Activated CD4-positive, alpha-beta T cell treated with anti-CD3 and anti-CD28 coated beads for 24 hours (primary cell): ENCODE measurements around the gene SLC38A4.
"Not testable (repeated sequence)": the region's sequence is repeated elsewhere in the genome, so short reads cannot be mapped to it uniquely, and the experiment has no call there.

Source experiments
- DNase-seq, 2 donors: peaks; one replicate each; pipeline ENCODE4 v3.0.0-alpha.2; 2020; ENCODE audit warnings: low read depth in 2 of 2

SLC38A4 gene, protein sequence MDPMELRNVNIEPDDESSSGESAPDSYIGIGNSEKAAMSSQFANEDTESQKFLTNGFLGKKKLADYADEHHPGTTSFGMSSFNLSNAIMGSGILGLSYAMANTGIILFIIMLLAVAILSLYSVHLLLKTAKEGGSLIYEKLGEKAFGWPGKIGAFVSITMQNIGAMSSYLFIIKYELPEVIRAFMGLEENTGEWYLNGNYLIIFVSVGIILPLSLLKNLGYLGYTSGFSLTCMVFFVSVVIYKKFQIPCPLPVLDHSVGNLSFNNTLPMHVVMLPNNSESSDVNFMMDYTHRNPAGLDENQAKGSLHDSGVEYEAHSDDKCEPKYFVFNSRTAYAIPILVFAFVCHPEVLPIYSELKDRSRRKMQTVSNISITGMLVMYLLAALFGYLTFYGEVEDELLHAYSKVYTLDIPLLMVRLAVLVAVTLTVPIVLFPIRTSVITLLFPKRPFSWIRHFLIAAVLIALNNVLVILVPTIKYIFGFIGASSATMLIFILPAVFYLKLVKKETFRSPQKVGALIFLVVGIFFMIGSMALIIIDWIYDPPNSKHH

DNA sequence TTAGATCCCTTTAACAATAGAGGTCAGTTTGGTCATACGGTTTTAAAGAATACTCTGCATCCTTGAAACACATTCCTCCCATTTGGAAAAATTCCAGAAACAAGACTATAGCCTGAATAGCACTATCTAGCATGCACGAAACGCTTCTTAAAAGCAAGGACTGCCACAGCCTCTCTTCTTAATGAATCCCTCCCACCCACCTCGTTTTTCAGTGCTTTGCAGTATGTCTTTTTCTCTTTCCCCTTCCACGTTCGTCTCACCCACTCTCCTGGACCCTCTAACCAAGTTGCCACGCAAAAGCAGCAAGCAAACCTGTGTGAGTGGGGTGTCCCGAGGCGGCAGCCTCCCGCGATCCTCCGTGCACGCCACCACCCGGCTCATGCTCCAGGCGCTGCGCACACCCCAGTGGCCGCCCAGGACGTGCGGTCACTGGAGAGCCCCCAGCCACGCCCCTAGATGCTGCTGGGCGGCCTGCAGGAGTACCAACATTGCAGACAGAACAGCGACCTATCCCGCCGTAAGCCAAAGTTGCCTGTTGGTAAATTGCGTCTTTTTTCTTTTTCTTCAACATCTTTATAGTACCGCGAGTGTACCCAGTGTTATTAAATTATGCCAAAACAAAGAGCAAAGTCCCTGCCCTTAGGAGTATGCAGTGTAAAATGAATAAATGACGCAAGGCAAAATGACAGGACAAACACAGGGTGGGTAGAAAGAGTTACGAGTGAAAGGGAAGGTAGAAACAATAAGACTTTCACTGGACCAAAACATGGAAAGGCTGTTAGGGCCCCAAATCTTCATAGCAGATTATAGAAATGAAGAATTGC, at the start of gene SLC38A4:
Gene SLC38A4, minus strand, starts transcription at position 407 of the 824 bp plus-strand sequence. CDS start 32,926 bp downstream, outside the sequence.
- DNase-seq: no peak

DNA sequence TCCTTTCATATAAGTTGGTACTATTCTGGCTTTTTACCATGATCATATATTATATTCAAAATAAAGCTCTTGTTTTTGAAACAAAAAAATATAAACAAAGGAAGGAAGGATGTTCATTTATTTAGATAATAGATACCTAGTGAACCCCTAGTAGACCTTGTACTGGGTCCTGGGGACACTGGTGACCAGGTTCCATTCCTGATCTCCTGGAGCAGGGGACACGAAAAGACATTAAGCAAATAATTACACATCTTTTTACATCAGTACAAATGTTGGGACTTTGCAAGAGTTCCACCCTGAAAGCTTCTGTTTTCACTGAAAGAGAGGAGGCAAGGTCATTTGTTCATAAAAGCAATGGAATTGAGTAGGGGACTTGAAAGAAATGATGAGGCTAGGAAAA, 49.3 kb upstream of the SLC38A4 start:
- DNase-seq: no peak

DNA sequence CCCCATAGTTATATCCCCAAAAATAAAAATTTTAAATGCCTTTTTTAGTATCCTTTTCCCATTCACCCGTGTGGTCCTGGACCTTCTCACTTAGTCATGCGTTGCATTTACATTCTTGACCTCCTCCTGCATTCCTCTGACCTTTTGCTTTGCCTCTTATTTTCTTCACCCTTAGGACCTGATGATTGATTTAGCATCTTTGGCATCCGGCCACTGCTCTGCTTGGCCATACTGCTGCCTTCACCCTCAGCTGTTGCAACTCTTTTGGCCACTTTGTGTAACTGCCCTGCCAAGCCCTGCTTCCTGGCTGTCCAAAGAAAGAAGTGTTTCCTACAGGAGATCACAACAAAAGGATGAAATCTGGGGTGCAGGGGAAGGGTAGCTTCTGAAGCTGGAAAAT, 48.8 kb upstream of the SLC38A4 start:
- DNase-seq: no peak

DNA sequence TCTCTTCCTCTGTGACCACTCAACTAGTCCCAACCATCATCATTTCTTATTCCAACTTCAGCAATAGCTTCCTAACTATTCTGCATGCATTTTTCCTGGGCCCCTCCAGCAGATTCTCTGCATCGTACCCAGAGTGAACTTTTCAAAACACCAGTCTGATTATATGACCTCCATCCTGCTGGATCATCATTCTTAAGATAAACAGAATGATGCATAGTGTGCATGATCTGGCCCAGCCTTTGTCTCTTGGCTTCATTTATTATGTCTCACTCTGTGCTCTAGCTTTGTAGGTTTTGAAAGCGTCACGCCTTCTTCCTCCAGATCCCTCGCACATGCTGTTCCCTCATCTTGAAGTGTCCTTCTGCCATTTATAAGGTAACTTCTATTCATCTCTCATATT, 46.3 kb upstream of the SLC38A4 start:
- DNase-seq: no peak

DNA sequence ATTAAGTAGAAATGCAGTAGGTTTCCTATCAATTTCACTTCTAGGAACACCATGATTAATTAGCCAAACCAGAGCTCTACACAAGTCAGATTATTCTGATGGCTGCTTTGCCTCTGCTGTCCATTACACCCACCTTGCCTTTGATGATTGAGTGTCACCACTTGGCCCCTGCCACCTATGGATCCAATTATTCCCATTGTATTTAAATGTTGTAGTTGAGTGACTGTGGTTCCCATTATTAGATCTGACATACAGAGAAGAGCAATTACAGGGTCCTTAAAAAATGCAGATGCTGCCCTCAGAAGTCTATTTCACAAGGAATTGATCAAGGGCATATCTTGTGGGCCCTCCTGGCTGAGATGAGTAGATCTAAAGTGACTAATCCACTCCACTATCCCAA, 39.5 kb upstream of the SLC38A4 start:
- no peak for DNase-seq

DNA sequence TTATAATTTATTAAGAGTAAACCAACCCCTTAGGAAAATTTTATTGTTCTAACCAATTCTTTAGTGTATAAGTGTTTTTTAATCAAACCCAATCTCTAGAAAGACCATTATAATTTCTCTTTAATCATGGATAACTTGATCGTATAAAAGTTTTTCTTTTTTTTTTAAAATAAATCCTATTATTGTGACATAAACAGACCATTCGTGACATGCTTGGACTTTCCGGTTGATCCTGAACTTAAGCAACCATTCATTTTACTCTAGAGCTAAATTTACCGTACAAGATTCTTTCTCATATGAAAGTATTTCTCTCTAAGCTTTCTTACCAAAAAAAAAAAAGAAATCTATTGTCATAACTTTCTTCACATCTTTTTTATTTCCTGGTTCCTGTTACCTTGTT, 32.6 kb upstream of the SLC38A4 start:
- no peak for DNase-seq

DNA sequence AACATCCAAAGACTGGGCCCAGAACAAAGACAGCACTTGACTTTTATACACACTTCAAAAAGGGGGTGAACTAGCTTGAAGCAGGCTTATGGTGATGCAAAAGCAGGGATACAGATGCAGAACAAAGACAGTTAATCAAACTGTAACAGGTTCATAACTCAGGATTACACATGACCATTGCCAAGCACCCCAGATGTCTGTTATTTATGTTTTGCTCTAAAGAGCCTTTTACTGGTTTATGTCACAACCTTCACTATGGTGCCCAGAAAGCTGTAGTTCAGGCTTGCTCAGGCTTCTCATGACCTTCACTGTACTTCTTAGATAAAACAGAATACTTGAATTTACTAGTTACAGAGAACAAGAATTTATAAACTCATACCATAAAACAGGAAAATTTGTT, 31.7 kb upstream of the SLC38A4 start:
- DNase-seq: no peak

DNA sequence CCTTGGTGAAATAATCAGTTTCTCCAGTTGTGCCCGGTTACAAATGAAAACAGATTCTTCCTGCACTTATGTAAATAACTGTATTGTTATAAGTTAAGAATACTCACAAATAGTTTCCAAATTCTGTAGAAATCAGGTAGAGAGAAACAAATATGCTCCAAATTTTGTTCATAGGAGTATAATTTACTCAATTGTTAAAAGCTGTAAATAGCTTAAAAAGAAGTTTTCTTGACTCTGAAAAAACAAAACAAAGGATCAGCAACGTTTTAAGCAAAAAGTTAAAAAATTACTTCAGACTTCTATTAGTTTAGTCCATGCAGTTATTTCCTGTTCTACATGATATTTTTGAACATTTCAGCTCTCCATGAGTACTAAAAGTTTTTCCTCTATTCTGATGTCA, 30.0 kb upstream of the SLC38A4 start:
- DNase-seq: no peak

DNA sequence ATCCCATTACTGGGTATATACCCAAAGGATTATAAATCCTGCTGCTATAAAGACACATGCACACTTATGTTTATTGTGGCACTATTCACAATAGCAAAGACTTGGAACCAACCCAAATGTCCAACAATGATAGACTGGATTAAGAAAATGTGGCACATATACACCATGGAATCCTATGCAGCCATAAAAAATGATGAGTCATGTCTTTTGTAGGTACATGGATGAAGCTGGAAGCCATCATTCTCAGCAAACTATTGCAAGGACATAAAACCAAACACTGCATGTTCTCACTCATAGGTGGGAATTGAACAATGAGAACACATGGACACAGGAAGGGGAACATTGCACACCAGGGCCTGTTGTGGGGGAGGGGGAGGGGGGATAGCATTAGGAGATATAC, 28.4 kb upstream of the SLC38A4 start:
- DNase-seq: not testable (repeated sequence)

DNA sequence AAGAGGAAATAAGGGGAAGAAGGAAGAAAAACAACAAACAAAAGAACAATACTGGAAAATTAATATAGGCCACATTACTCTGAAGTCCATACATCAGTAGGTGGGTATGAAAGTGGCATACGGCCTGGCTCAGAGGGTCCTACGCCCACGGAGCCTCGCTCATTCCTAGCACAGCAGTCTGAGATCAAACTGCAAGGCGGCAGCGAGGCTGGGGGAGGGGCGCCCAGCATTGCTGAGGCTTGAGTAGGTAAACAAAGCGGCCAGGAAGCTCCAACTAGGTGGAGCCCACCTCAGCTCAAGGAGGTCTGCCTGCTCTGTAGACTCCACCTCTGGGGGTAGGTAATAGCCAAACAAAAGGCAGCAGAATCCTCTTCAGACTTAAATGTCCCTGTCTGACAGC, 23.0 kb upstream of the SLC38A4 start:
- DNase-seq: not testable (repeated sequence)

DNA sequence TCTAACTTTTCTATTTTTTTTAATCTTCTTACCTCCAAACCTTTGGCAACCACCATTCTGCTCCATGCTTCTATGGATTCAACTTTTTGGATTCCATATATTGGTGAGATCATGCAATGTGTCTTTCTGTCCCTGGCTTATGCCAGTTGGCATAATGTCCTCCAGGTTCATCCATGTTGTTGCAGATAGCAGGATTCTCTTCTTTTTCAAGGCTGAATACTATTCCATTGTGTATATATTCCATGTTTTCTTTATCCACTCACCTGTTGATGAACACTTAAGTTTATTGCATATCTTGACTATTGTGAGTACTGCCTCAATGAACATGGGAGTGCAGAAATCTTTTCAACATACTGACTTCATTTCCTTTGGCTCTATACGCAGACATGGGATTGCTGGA, 21.2 kb upstream of the SLC38A4 start:
- DNase-seq: no peak

DNA sequence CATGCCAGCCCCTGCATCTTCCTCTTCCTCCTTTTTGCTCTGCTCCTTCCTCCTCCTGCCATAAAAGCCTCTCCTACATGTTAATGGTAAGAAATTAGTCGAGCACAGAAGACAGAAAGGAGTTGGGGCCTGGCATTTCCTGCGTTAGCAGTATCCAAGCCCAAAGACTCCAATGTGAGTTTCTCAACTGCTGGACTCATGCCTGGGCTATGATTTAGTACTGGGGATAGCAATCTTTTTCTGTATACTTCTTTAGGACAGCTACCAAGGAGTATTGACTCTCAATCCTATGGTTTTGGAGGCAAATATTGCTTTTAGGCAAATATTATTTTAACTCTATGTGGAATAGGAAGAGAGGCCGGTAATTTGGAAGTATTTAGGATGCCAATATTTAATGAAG, 18.0 kb upstream of the SLC38A4 start:
- DNase-seq: no peak

DNA sequence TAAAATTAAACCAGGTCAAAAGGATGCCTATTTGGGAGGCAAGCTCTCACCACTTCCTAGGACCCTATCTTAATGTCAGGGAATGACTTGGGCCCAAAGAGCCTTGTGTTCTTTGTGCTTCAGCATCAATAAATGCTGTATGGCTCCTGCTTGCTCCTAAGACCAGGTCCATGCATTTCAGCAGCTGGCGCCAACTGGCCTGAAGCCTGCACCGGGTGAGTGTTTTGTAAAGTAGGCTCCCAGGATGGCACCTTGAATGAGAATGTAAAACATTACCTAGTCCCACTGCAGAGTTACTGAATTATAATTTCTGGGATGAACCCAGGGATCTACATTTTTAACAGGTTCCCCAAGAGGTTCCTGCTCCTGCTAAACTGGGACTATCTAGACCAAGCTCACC, 16.1 kb upstream of the SLC38A4 start:
- no peak for DNase-seq

DNA sequence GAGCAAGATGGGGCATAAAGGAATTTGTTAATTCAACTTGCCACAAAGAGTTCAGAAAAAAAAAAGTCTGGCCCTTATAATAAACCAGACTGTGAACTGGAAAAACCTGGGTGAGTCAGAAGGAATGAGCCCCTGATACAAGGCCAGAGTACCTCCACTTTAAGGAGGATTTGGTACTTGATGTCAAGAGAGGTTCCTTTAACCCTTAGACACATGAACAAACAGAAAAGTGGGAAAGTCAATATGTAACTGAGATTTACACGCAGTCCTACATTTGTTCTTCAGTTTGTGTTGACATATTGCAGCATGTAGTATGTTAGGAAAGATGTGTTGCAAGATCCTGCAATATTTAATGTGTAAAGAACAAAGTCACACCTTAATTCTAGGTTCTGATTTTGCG, 14.2 kb upstream of the SLC38A4 start:
- DNase-seq: no peak

DNA sequence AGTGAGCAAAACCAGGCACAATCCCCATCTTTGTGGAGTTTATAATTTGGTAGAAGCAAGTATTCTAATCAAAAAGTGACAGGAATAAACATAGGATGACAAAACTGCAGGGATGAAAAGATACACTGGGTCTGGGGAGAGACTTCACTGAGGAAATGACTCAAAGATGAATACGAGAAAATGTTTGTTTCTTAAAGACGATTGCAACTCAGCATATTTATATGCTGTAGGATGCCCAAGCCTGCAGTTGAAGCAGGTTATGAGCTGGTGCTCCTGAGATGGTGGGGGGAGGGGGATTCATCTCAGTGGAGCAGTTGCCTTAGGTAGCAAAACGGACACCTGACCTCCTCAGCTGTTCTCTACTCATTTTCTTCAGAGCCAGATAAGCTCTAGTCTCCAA, 13.4 kb upstream of the SLC38A4 start:
- no peak for DNase-seq

DNA sequence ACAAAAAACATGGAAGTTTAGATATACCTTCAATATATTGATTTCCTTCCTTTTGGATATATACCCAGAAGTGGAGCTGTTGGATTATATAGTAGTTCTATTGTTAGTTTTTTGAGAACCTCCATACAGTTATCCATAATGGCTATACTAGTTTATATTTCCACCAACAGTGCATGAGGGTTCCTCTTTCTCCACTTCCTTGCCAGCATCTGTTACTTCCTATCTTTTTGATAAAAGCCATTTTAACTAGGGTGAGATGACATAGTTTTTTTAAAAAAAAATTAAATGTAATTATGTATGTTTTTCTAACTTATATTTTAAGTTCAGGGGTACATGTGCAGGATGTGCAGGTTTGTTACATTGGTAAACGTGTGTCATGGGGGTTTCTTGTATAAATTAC, 10.0 kb upstream of the SLC38A4 start:
- DNase-seq: no peak

DNA sequence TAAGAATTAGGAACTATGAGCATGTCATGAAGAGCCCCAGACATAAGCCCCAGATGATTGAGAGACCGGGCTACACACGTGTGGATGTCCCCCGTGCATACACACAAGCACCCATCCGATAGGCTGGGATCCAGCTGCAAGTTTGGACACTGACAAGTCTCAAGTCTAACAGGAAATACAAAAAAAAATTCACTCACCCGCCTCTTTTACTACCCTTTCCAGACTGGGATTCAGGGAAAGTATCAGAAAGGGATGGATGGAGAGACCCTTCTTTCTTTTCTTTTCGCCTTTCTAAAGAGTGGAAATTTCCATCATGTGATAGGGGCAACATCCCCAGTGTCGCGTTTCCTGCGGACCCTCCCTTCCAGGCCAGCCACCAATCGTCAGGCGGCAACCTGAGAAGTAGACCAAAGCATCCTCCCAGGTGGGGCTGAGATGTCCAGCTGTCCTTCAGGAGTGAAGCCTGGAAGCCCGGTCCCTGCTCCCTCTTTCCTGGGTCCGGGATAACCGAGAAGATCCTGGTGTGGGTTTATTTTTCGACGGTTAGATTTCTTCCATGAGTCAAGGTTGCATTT, 6.4 kb upstream of the SLC38A4 start:
- DNase-seq: no peak

DNA sequence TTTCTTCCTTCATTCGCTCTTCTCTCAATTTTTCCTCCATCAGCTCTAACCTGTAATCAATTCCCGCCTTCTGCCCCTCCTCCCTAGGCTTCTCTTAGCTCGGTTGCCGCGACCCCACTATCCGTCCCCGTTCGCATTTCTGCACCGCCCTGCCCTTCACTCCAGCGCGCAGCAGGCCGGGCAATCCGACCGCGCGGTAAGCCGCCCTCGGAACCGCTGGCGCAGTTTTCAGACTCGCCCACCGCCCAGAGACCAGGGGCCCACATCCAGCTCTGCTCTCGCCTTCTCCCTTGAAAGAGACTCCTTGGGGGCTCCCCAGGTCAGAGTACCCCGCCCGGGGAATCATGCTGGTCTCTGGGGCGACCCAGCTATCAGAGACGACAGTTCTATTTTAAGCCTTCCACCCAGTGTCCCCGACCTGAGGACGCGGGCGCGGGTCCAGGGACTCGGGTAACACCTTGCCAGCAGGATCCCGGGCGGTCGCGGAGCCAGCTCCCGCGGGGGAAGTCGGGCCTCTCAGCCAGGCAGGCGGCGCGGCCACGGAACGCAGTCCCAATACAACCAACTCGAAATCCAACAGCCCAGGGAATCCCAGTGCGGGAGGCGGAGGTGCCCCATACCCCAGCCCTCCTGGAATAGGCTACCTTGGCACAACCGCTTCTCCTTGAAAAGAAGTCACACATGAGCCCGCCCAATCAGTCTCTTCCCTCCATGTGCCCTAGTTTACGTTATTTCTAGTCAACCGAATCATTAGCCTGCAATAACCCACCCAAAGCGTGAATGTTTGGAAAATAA, 5.7 kb upstream of the SLC38A4 start:
- DNase-seq: no peak

DNA sequence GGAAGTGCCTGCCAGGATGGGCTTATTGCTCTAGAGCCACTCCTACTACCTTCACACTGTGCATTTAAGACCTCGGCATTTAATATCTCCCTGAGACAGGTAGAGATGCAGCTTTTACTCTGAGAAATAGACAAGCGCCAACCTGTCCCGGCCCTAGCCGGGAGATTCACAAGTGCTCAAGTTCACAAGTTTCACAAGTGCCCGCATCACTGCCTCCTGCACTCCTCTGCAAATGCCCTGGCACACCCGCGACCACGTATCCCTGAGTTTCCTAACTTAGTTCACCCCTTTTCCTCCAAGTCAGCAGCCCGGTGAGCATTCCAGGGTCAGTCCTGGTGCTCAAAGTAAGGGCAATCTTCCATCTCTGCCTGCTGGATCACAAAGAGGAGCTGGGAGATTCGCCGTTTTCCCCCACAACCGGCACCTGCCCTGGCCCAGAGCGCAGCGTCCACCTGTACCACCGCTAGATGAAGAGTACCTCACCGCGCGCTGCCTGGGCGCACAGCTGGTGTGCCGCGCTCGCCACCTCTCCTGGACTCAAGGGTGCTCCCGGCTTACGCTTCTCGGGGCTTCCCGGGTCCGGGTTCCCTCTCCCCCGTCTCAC, 5.0 kb upstream of the SLC38A4 start:
- no peak for DNase-seq

DNA sequence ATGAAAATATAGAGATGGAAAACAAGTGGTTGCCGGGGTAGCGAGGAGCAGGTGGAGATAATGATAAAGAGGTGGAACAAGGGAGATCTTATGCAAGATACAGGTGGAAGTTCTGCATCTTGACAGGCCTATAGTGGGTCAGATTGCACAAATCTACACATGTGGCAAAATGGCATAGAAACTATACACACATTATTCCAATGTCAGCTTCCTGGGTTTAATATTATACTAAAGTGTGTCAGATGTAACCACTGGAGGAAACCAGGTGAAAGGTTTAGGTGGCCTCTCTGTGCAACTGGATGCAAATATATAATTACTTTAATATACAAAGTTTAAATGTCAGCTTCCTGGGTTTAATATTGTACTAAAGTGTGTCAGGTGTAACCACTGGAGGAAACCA, 1.1 kb downstream of the SLC38A4 start:
- DNase-seq: no peak

DNA sequence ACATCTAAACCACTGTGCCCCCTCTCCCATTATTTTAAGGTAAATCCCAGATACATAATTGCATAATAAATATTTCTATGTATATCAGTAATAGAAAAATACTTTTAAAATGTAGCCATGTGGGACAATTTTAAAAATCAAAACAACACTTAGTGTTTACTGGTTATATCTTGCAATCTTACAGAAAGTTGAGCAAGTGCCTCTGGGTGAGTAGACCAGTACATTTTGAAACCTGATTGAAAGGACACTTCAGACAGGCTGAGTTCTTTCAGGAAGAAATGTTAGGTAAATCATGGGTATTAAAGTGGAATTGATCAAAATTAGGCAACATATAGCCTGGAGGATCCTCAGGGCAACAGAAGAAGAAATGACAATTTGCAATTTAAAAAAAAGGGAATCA, 7.2 kb downstream of the SLC38A4 start:
- DNase-seq: no peak
